Measurements from ENCODE around the gene ZCCHC24. TPM values are rescaled to one million over a fixed set of nuclear protein-coding genes. Genes with fewer than 3 reads are reported as not detected.
A peak's percentile ranks its signal among the peaks of the same experiment; 100 is the strongest.

ZCCHC24 gene
- total RNA-seq, 3 donors from 2014 or later (not counting 1 experiment from before 2014, with no cell fraction given), result 2.8 to 4.0 (median 3.6) TPM

DNA sequence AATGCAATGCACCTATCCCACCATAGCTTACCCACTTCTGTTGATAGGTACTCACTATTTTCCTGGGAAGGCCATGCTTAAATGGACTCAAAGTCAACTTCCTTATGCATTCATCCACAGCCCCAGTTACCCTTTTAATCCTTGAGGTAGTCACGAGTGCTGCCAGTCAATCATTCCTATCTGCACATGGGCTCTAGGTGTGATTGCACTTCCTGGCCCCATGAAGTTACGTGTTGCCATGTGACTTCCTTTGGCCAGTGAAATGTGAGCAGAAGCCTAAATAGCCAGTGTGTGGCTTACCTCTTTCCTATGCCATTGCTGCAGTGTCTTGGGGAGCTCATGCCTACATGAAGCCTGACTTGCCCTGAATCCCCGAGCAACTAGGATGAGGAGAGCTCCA, 43.4 kb upstream of the ZCCHC24 start:
- Mint-ChIP-seq H3K36me3 (no peaks in the 10 kb centered on the region), H3K4me3 (no peak overlapping the region), H3K27me3 (ENCODE audit: low read depth in 2 of 2) (peaks cover 0 to 2% of the 10 kb centered on the region in 2 donors), H3K9me3 (no peaks in the 10 kb centered on the region), H3K4me1 (no peaks in the 10 kb centered on the region), H3K27ac (no peak overlapping the region)
- Histone ChIP-seq H3K9me3 (ENCODE audit: control insufficient read depth, insufficient read depth, low read length) (no peaks in the 10 kb centered on the region), H3K36me3 (ENCODE audit: control insufficient read depth, insufficient read depth, low read length) (no peaks in the 10 kb centered on the region), H3K27me3 (ENCODE audit: control insufficient read depth, insufficient read depth, low read length) (no peaks in the 10 kb centered on the region), H3K27ac (ENCODE audit: low read length) (no peak overlapping the region), H3K4me1 (ENCODE audit: control insufficient read depth, insufficient read depth, low read length) (no peaks in the 10 kb centered on the region), H3K4me3 (ENCODE audit: low read length) (no peak overlapping the region)
- WGBS (ENCODE audit: insufficient coverage), result 61% methylated on average over 3 of the region's 3 CpGs
- TF ChIP-seq CTCF (IDR thresholded peaks at IDR 0.05), result no peak
- intact Hi-C loops (cut with micrococcal nuclease), result no loop called here
- DNase-seq (no peak), ATAC-seq (no peak)

GRCh38 chr10:79488336-79488735, 42.9 kb upstream of the ZCCHC24 start:
- Mint-ChIP-seq H3K36me3 (no peaks in the 10 kb centered on the region), H3K4me1 (no peaks in the 10 kb centered on the region), H3K27me3 (ENCODE audit: low read depth in 2 of 2) (peaks cover 0 to 2% of the 10 kb centered on the region in 2 donors), H3K9me3 (no peaks in the 10 kb centered on the region), H3K27ac (no peak overlapping the region), H3K4me3 (no peak overlapping the region)
- Histone ChIP-seq H3K36me3 (ENCODE audit: control insufficient read depth, insufficient read depth, low read length) (no peaks in the 10 kb centered on the region), H3K9me3 (ENCODE audit: control insufficient read depth, insufficient read depth, low read length) (no peaks in the 10 kb centered on the region), H3K27ac (ENCODE audit: low read length) (no peak overlapping the region), H3K4me1 (ENCODE audit: control insufficient read depth, insufficient read depth, low read length) (no peaks in the 10 kb centered on the region), H3K27me3 (ENCODE audit: control insufficient read depth, insufficient read depth, low read length) (no peaks in the 10 kb centered on the region), H3K4me3 (ENCODE audit: low read length) (no peak overlapping the region)
- ATAC-seq, result no peak
- intact Hi-C loops (cut with micrococcal nuclease), result no loop called here
- WGBS (ENCODE audit: insufficient coverage), result 91% methylated on average over 5 of the region's 5 CpGs
- no peak for DNase-seq
- no peak for TF ChIP-seq CTCF (IDR thresholded peaks at IDR 0.05)

DNA sequence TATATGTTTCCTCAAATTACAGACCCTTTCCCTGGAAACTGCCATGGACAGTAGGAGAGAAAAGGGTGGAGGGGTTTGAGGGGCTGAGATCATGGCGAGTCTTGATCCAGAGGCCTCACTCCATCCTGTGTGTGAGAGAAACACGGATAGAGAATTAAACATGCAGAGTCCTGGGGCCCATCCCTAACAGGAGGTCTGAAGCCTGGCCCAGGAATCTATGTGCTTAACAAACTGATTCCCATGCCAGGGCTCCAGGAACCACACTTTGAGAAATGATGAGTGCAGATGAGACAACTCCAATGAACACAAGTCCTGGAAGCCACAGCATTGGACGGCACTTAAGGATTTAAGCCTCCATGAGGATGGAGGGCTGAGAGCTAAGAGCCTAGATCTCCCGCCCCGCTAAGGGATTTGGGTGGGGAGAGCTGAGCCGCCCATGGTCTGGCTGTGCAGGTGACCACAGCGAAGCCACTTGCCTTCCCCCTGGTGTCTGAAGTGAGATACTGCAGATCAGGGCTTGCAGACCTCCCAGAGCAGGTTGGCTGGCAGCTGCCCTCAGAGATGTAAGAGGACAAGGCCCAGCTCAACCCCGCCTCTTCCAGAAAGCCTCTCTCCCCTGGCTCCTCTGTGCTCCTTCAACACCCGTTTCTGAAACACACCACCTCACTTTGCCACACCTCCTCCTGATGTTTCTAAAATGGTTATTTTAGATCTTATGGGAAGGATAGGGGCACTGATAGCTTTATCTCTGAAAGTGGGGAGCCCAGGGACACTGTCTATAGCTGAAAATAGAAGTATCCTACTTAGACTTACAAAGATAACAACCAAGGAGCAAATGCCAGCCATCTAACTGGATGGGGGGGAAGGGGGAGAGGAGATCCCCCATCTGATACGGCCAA, 42.1 kb upstream of the ZCCHC24 start:
- WGBS (ENCODE audit: insufficient coverage), result 75% methylated on average over 9 of the region's 10 CpGs
- H3K4me3 ChIP-seq (ENCODE audit: low read length), result no peak overlapping the region
- intact Hi-C loops (cut with micrococcal nuclease), result loop anchor here (1.0 kb wide), 1 partner anchor 113 kb away; no protein-coding TSS in a partner anchor
- no peaks in the 10 kb centered on the region for H3K4me1 ChIP-seq (ENCODE audit: control insufficient read depth, insufficient read depth, low read length)
- Mint-ChIP-seq H3K4me3 (no peak overlapping the region), H3K27me3 (ENCODE audit: low read depth in 2 of 2) (peaks cover 0 to 2% of the 10 kb centered on the region in 2 donors), H3K36me3 (no peaks in the 10 kb centered on the region), H3K4me1 (no peaks in the 10 kb centered on the region), H3K27ac (no peak overlapping the region), H3K9me3 (no peaks in the 10 kb centered on the region)
- peak; percentile 52 to 78 (median 70) for ATAC-seq
- no peaks in the 10 kb centered on the region for H3K27me3 ChIP-seq (ENCODE audit: control insufficient read depth, insufficient read depth, low read length)
- DNase-seq, result peak in 1 of 2 donors; percentile 55
- peak; percentile 63 for TF ChIP-seq CTCF (IDR thresholded peaks at IDR 0.05)
- H3K9me3 ChIP-seq (ENCODE audit: control insufficient read depth, insufficient read depth, low read length), result no peaks in the 10 kb centered on the region
- no peaks in the 10 kb centered on the region for H3K36me3 ChIP-seq (ENCODE audit: control insufficient read depth, insufficient read depth, low read length)
- H3K27ac ChIP-seq (ENCODE audit: low read length), result no peak overlapping the region

Data from natural killer cell (primary cell).